Right lobe of liver (tissue), 6 donors: ENCODE data around the gene SMPX. TPM values are rescaled to one million over a fixed set of nuclear protein-coding genes. Genes with fewer than 3 reads are reported as not detected.

Experiments
- ATAC-seq, 4 donors: fragments of 200-7000 bp; cut with Tn5 transposase; one replicate each; pipeline ENCODE4 v1.9.1; 2020; ENCODE audit warnings: mild to moderate bottlenecking in 4 of 4, moderate library complexity in 4 of 4
- DNase-seq, 3 donors: peaks; one replicate each; pipeline ENCODE4 v3.0.0-alpha.2; 2020
- H3K27ac ChIP-seq, 3 donors: fragments of 200-600 bp; one replicate each; pipeline ENCODE4 v1.8.0; 2022
- H3K27me3 ChIP-seq, 2 donors: fragments of 200-600 bp; one replicate each; pipeline ENCODE4 v1.8.0; 2022
- H3K36me3 ChIP-seq, 4 donors: fragments of 200-600 bp; sonication (generic) in 1 of 4; one replicate each; pipeline versions ENCODE4 v1.5.1 to v1.8.0; 2017 to 2022; ENCODE audit warnings: control low read depth in 1 of 4
- H3K4me1 ChIP-seq, 4 donors: fragments of 200-600 bp; sonication (generic) in 1 of 4; one replicate each; pipeline versions ENCODE4 v1.5.1 to v1.8.0; 2017 to 2022; ENCODE audit warnings: control low read depth in 1 of 4
- H3K4me3 ChIP-seq, 3 donors: fragments of 200-600 bp; one replicate each; pipeline ENCODE4 v1.8.0; 2022
- H3K9me3 ChIP-seq, 4 donors: fragments of 200-600 bp; sonication (generic) in 1 of 4; one replicate each; pipeline versions ENCODE4 v1.5.1 to v1.8.0; 2017 to 2022; ENCODE audit warnings: control low read depth in 1 of 4
- CTCF ChIP-seq, 4 donors: fragments of 200-600 bp in 3 of 4; fragments of 450-650 bp in 1 of 4; IDR thresholded peaks; one replicate each; pipeline versions ENCODE4 v1.5.1 to v1.8.0; 2016 to 2022; ENCODE audit warnings: antibody characterized with exemption in 4 of 4, mild to moderate bottlenecking in 2 of 4
- POLR2A ChIP-seq: fragments of 450-650 bp; IDR thresholded peaks from one replicate; pipeline ENCODE4 v1.6.1; 2017; ENCODE audit warnings: antibody characterized with exemption, mild to moderate bottlenecking
- WGBS: methylation state at CpG from one replicate; pipeline ENCODE4 v1.1.6; 2018; ENCODE audit warnings: low coverage, low lambda C conversion rate; ENCODE audit not compliant: insufficient coverage; ENCODE audit errors: missing lambda C conversion rate; 5-methylcytosine and 5-hydroxymethylcytosine counted together
- intact Hi-C, 2 donors: fragments of 100-400 bp; cut with DNase I; formaldehyde crosslinking; loops; one replicate each; pipeline versions ENCODE4 v1.11.2 to v1.14.1; 2022
- total RNA-seq, 6 experiments: library from RNA; depleted of rRNA in 2 of 6; stranded (reverse); fragments of >200 nt in 2 of 6; fragmentation: NEBNext Ultra II Directional in 3 of 6; extraction: Animal tissue kit (Norgen Biotek cat#: 25700) in 3 of 6; gene quantifications; one replicate each; pipeline versions ENCODE4 v1.1.0 to v1.2.4, GENCODE V29; 2016 to 2023
- donor health status: DM: no; HTN: yes; CAD: no.
- donor health status: DM: no; HTN: no; CAD: no.
- donor health status: DM: no; HTN: no; CAD: no.
- donor health status: DM: no; HTN: yes; CAD: no.
- donor health status: DM: no; HTN: yes; CAD: no.

Gene SMPX
- total RNA-seq, 6 experiments from 2014 or later = 0.32 to 1.1 (median 0.56) TPM; not detected in 1

GRCh38 chrX:21715337-21715736, 42.6 kb downstream of the SMPX start:
- Histone ChIP-seq H3K36me3 (no peaks in the 10 kb centered on the region), H3K27me3 (no peaks in the 10 kb centered on the region), H3K4me3 (no peak overlapping the region), H3K9me3 (no peaks in the 10 kb centered on the region), H3K4me1 (no peaks in the 10 kb centered on the region), H3K27ac (no peak overlapping the region)
- TF ChIP-seq POLR2A (no peak), CTCF (IDR thresholded peaks at IDR 0.05) (no peak)
- DNase-seq (no peak), ATAC-seq (no peak)
- 47% methylated on average over 2 of the region's 2 CpGs for WGBS
- intact Hi-C loops = no loop called here

GRCh38 chrX:21711848-21712197, 46.1 kb downstream of the SMPX start:
- WGBS = 21% methylated on average over 2 of the region's 2 CpGs
- intact Hi-C loops = no loop called here
- ATAC-seq = no peak
- Histone ChIP-seq H3K36me3 (no peaks in the 10 kb centered on the region), H3K27ac (no peak overlapping the region), H3K9me3 (no peaks in the 10 kb centered on the region), H3K4me1 (no peaks in the 10 kb centered on the region), H3K4me3 (no peak overlapping the region), H3K27me3 (no peaks in the 10 kb centered on the region)
- DNase-seq = no peak
- TF ChIP-seq POLR2A (no peak), CTCF (IDR thresholded peaks at IDR 0.05) (no peak)

GRCh38 chrX:21711129-21711847, 46.6 kb downstream of the SMPX start:
- no peaks in the 10 kb centered on the region for H3K36me3 ChIP-seq
- intact Hi-C loops = no loop called here
- no peaks in the 10 kb centered on the region for H3K27me3 ChIP-seq
- H3K4me3 ChIP-seq = no peak overlapping the region
- DNase-seq (no peak), ATAC-seq (no peak)
- H3K4me1 ChIP-seq = no peaks in the 10 kb centered on the region
- no peaks in the 10 kb centered on the region for H3K9me3 ChIP-seq
- 59% methylated on average over 5 of the region's 7 CpGs for WGBS
- H3K27ac ChIP-seq = no peak overlapping the region
- TF ChIP-seq POLR2A = no peak
- no peak for TF ChIP-seq CTCF (IDR thresholded peaks at IDR 0.05)

GRCh38 chrX:21708116-21708515, 49.8 kb downstream of the SMPX start:
- no peak overlapping the region for H3K4me3 ChIP-seq
- no peaks in the 10 kb centered on the region for H3K4me1 ChIP-seq
- intact Hi-C loops = no loop called here
- no peaks in the 10 kb centered on the region for H3K36me3 ChIP-seq
- no peak for DNase-seq
- no peak overlapping the region for H3K27ac ChIP-seq
- H3K27me3 ChIP-seq = no peaks in the 10 kb centered on the region
- TF ChIP-seq CTCF (IDR thresholded peaks at IDR 0.05) = peak in 3 of 4 donors; percentile 22 to 39 (median 25)
- TF ChIP-seq POLR2A = no peak
- ATAC-seq = peak; percentile 45 to 51 (median 50)
- no peaks in the 10 kb centered on the region for H3K9me3 ChIP-seq

GRCh38 chrX:21705225-21705624, 52.7 kb downstream of the SMPX start:
- Histone ChIP-seq H3K4me3 (no peak overlapping the region), H3K27ac (no peak overlapping the region), H3K9me3 (no peaks in the 10 kb centered on the region), H3K4me1 (peaks cover 0 to 12% (median 0%) of the 10 kb centered on the region in 4 donors), H3K36me3 (no peaks in the 10 kb centered on the region), H3K27me3 (no peaks in the 10 kb centered on the region)
- DNase-seq (no peak), ATAC-seq (no peak)
- TF ChIP-seq POLR2A = no peak
- TF ChIP-seq CTCF (IDR thresholded peaks at IDR 0.05) = no peak
- WGBS = 52% methylated on average over 4 of the region's 4 CpGs
- intact Hi-C loops = no loop called here
